AG10803 (cell line): ENCODE data around the gene RASAL2.
"Not testable (repeated sequence)": the region's sequence is repeated elsewhere in the genome, so short reads cannot be mapped to it uniquely, and the experiment has no call there.

Experiments used
- DNase-seq: peaks from one replicate; pipeline ENCODE4 v3.0.0; 2010; ENCODE audit warnings: low read depth
- H3K4me3 ChIP-seq: 2 replicates; pipeline ENCODE4 v1.5.1; 2011; ENCODE audit warnings: mild to moderate bottlenecking, low read length, control low read depth
- CTCF ChIP-seq: conservative IDR thresholded peaks from 2 replicates; pipeline ENCODE4 v1.5.1; 2011; ENCODE audit warnings: mild to moderate bottlenecking, low read length, control low read depth, inconsistent platforms

The RASAL2 gene

GRCh38 chr1:178088651-178089050 lies 5.3 kb upstream of the RASAL2 start:
- no peak for TF ChIP-seq CTCF
- no peak overlapping the region for H3K4me3 ChIP-seq
- no peak for DNase-seq

- H3K4me3 ChIP-seq, DNase-seq: not testable (repeated sequence)
Measured at GRCh38 chr1:178091454-178091853, 2.5 kb upstream of the RASAL2 start.

GRCh38 chr1:178091986-178092745 lies 1.7 kb upstream of the RASAL2 start:
- TF ChIP-seq CTCF, result no peak
- peak; percentile 88 for DNase-seq
- peak overlapping the region; percentile 89; the same call in 1 of the 2 replicates for H3K4me3 ChIP-seq

GRCh38 chr1:178092878-178093493 lies 918 bp upstream of the RASAL2 start:
- TF ChIP-seq CTCF, result peak; percentile 18; the same call in 1 of the 2 replicates
- H3K4me3 ChIP-seq, result peak overlapping the region; percentile 89
- DNase-seq, result no peak

- no peak for TF ChIP-seq CTCF
- peak overlapping the region; percentile 89 for H3K4me3 ChIP-seq
- DNase-seq, result peak; percentile 97
Measured at GRCh38 chr1:178093494-178093950, 382 bp upstream of the RASAL2 start.

- peak; percentile 90 for DNase-seq
- no peak for TF ChIP-seq CTCF
- peak overlapping the region; percentile 89 for H3K4me3 ChIP-seq
Measured at GRCh38 chr1:178094739-178095645, 1.1 kb downstream of the RASAL2 start.

GRCh38 chr1:178096421-178096820 lies 2.5 kb downstream of the RASAL2 start:
- DNase-seq, result no peak
- no peak for TF ChIP-seq CTCF
- no peak overlapping the region for H3K4me3 ChIP-seq
